Pancreas (tissue), 10 donors: Measurements from ENCODE around the gene CDH11. TPM values are rescaled to one million over a fixed set of nuclear protein-coding genes. Genes with fewer than 3 reads are reported as not detected.

Experiments
- ATAC-seq, 4 donors: fragments of 200-7000 bp; cut with Tn5 transposase; one replicate each; pipeline versions ENCODE4 v1.8.0 to v1.9.1; 2020; ENCODE audit warnings: mild to moderate bottlenecking in 4 of 4, moderate library complexity in 4 of 4
- DNase-seq, 6 donors: peaks; one replicate each; pipeline ENCODE4 v3.0.0-alpha.2; 2020
- FAIRE-seq: peaks from 2 replicates; lab custom pipeline; 2012; peaks lifted over from hg19 to GRCh38; lab: Jason Lieb, UNC
- H3K27ac ChIP-seq, 4 donors: fragments of 200-600 bp; sonication (generic); 1 replicate in 3 of 4; 2 replicates in 1 of 4; pipeline versions ENCODE4 v1.5.0 to v1.8.0; 2020
- H3K27me3 ChIP-seq, 4 donors: fragments of 200-600 bp; one replicate each; pipeline ENCODE4 v1.8.0; 2021
- H3K36me3 ChIP-seq, 3 donors: fragments of 200-600 bp; sonication (generic) in 1 of 3; one replicate each; pipeline versions ENCODE4 v1.5.0 to v1.8.0; 2020 to 2021
- H3K4me1 ChIP-seq, 3 donors: fragments of 200-600 bp; one replicate each; pipeline ENCODE4 v1.8.0; 2021
- H3K4me3 ChIP-seq, 4 donors: fragments of 200-600 bp; sonication (generic) in 2 of 4; one replicate each; pipeline versions ENCODE4 v1.5.0 to v1.8.0; 2020 to 2021
- H3K9me3 ChIP-seq, 4 donors: fragments of 200-600 bp; one replicate each; pipeline ENCODE4 v1.8.0; 2021
- WGBS, 2 donors: extraction: QIAGEN DNeasy Blood & Tissue Kit; methylation state at CpG; one replicate each; pipeline ENCODE4 v1.1.7; 2013; 5-methylcytosine and 5-hydroxymethylcytosine counted together
- intact Hi-C, 3 donors: fragments of 100-400 bp; cut with DNase I; formaldehyde crosslinking; loops; one replicate each; pipeline versions ENCODE4 v1.11.1 to v1.14.2; 2022
- polyA plus RNA-seq, 2 donors: library from polyadenylated mRNA; stranded (reverse); fragments of 200-250 nt; gene quantifications; one replicate each; pipeline ENCODE4 v1.2.3, GENCODE V29; 2013
- total RNA-seq, 6 donors: library from RNA; stranded (reverse); fragmentation: NEBNext Ultra II Directional in 4 of 6; extraction: Animal tissue kit (Norgen Biotek cat#: 25700) in 4 of 6; gene quantifications; one replicate each; pipeline versions ENCODE4 v1.2.1 to v1.2.4, GENCODE V29; 2021 to 2023
- TF ChIP-seq, protein P1 (sequence below), 4 donors: fragments of 200-600 bp; sonication (generic) in 3 of 4; IDR thresholded peaks; one replicate each; pipeline versions ENCODE4 v1.5.0 to v1.8.0; 2021; ENCODE audit warnings: antibody characterized with exemption in 4 of 4
- donor health status: healthy with polysubstance abuse.
- donor health status: DM: no; HTN: no; CAD: no; lungs with moderate emphysema.
- donor health status: DM: no; HTN: no; CAD: no.
- donor health status: control.
- donor health status: control.
- donor health status: Bipolar disorder and iron deficiency.
- donor health status: DM: yes; HTN: yes; CAD: no.
- donor health status: DM: no; HTN: no; CAD: no.
- donor health status: DM: no; HTN: no; CAD: no.
- donor health status: DM: yes; HTN: yes; CAD: no.

The CDH11 gene
- total and polyA plus RNA-seq, 8 donors: 0.38 to 49.6 (median 1.8) TPM

DNA sequence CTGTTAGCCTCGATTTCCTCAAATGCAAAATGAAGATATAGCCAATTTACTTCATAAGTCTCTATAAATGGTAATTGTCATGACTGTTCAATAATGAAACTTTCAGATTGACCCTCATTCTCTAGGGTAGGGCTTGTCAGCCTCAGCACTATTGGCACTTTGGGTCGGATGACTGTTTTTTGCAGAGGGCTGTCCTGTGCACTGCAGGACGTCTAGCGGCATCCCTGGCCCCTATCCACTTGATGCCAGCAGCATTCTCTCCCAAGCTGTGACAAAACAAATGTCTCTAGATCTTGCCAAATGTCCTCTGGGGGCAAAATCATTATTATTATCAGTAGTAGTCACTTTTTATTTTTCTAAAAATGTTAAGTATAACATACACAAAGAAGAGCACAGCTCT, 24.6 kb downstream of the CDH11 start:
- no peak for FAIRE-seq
- TF ChIP-seq, protein P1, sequence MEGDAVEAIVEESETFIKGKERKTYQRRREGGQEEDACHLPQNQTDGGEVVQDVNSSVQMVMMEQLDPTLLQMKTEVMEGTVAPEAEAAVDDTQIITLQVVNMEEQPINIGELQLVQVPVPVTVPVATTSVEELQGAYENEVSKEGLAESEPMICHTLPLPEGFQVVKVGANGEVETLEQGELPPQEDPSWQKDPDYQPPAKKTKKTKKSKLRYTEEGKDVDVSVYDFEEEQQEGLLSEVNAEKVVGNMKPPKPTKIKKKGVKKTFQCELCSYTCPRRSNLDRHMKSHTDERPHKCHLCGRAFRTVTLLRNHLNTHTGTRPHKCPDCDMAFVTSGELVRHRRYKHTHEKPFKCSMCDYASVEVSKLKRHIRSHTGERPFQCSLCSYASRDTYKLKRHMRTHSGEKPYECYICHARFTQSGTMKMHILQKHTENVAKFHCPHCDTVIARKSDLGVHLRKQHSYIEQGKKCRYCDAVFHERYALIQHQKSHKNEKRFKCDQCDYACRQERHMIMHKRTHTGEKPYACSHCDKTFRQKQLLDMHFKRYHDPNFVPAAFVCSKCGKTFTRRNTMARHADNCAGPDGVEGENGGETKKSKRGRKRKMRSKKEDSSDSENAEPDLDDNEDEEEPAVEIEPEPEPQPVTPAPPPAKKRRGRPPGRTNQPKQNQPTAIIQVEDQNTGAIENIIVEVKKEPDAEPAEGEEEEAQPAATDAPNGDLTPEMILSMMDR (IDR thresholded peaks at IDR 0.05): no peak
- intact Hi-C loops: no loop called here

DNA sequence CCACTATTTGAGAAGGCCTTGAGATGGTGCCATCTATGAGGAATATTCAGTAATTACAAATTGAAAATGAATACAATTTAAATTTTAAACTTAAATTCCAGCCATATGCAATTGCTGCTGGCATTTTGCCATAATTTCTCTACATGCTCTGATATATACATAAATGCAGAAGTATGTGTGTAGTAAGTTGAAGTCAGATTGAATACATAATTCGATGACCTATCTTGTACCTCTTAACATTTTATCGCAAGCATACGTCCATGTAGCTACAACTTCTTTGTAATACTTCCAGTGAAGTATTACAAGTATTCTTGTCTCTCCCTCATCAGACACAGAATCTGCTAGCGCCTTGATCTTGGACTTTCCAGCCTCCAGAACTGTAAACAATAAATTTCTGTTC, 26.0 kb downstream of the CDH11 start:
- H3K9me3 ChIP-seq: no peaks in the 10 kb centered on the region
- TF ChIP-seq, protein P1 (IDR thresholded peaks at IDR 0.05): no peak
- no peak for DNase-seq
- H3K36me3 ChIP-seq: no peaks in the 10 kb centered on the region
- no peak for FAIRE-seq
- ATAC-seq: no peak
- intact Hi-C loops: no loop called here
- no peaks in the 10 kb centered on the region for H3K4me1 ChIP-seq
- 62 to 66% methylated on average over 4 of the region's 4 CpGs for WGBS, 2 donors
- no peak overlapping the region for H3K27ac ChIP-seq
- no peak overlapping the region for H3K4me3 ChIP-seq
- no peaks in the 10 kb centered on the region for H3K27me3 ChIP-seq

More for the DNA sequence above, 24.6 kb downstream of the CDH11 start:
- no peaks in the 10 kb centered on the region for H3K27me3 ChIP-seq
- 60% methylated on average over 4 of the region's 4 CpGs for WGBS, 2 donors
- H3K36me3 ChIP-seq: no peaks in the 10 kb centered on the region
- H3K4me1 ChIP-seq: no peaks in the 10 kb centered on the region
- ATAC-seq: no peak
- no peak overlapping the region for H3K4me3 ChIP-seq
- no peak for DNase-seq
- no peak overlapping the region for H3K27ac ChIP-seq
- no peaks in the 10 kb centered on the region for H3K9me3 ChIP-seq

DNA sequence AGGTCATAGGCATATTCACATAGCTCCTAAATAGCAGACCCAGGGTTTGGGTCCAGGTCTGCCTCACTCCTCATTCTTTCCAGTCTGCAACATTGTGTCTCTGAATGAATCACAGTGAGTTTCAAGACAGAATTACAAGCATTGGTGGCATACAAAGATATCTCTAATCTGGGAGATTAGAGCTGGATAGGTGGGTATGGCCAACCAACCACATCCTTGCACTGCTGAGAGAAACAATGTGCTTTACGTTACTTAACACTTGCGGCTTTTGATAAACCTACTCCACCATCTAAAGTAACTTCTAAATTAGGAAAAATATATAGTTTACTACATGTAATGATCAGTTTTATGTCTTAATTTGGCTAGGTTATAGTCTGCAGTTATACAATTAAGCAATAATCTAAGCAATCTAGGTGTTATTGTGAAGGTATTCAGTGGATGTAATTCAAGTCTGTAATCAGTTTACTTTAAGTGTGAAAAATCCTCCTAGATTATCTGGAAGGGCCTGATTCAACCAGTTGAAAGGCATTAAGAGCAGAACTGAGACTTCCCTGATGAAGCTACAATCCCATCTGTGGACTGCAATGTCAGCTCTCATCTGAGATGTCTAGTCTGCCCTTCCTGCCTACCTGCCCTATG, 26.7 kb downstream of the CDH11 start:
- Histone ChIP-seq H3K36me3 (no peaks in the 10 kb centered on the region), H3K4me3 (no peak overlapping the region), H3K4me1 (no peaks in the 10 kb centered on the region), H3K9me3 (no peaks in the 10 kb centered on the region), H3K27me3 (no peaks in the 10 kb centered on the region), H3K27ac (no peak overlapping the region)
- no peak for ATAC-seq
- TF ChIP-seq, protein P1 (IDR thresholded peaks at IDR 0.05): no peak
- intact Hi-C loops: no loop called here
- 95 to 97% methylated on average over 2 of the region's 2 CpGs for WGBS, 2 donors
- DNase-seq: no peak
- no peak for FAIRE-seq

DNA sequence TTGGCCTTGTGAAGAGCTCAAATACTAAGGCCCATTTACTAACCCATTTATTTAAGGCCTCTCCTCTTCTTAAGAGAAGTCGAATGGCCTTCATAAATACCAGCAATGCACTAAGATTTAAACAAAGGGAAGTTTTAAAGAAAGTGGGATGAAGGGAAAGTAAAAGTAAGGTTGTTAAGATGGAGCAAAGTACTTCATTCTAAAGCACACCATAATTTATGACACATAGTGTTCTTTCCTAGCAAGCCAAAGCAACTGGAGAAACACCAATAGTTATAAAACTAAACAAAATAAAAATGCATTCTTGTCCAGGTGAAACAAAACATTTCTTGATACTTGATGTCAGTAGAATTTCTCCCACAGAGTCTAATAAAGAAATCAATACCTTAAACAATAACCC, 27.9 kb downstream of the CDH11 start:
- no peaks in the 10 kb centered on the region for H3K4me1 ChIP-seq
- no peak for DNase-seq
- TF ChIP-seq, protein P1 (IDR thresholded peaks at IDR 0.05): no peak
- no peaks in the 10 kb centered on the region for H3K9me3 ChIP-seq
- H3K27me3 ChIP-seq: no peaks in the 10 kb centered on the region
- H3K36me3 ChIP-seq: no peaks in the 10 kb centered on the region
- WGBS, 2 donors: 52 to 53% methylated on average over 1 of the region's 1 CpG
- intact Hi-C loops: no loop called here
- no peak overlapping the region for H3K27ac ChIP-seq
- no peak for FAIRE-seq
- no peak overlapping the region for H3K4me3 ChIP-seq
- no peak for ATAC-seq

DNA sequence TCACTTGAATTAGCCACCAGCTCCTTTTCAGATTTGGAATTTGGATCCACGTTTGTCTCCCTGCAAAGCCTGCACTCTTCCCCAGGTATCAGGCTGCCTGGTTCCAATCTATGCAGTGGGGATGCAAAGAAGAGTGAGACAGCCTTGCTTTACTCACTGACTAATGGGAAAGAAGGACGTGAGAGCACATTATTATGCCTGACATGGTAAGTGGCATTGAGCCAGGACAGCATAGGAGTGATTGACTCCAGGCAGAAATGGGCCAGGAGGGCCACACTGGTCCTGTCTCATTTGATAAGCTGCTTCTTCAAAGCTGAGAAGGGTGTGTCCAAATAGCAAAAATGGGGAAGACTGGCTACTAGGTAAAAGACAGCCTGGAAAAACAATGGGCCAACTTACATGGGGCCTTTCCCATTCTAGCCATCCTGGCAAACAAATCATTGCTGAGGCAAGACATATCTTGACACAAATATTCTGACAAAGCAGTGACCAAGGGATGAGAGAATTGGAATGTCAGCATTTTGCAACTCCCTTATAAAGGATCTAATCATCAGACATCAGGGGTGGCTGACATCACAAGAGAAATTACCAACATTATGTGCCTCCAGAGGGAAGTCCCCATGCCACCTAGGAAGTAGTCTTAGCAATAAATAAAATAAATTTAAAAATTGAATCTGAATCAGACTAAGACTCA, 38.6 kb downstream of the CDH11 start:
- H3K27ac ChIP-seq: no peak overlapping the region
- no peak overlapping the region for H3K4me3 ChIP-seq
- intact Hi-C loops: no loop called here
- no peaks in the 10 kb centered on the region for H3K9me3 ChIP-seq
- TF ChIP-seq, protein P1 (IDR thresholded peaks at IDR 0.05): no peak
- no peaks in the 10 kb centered on the region for H3K36me3 ChIP-seq
- no peak for ATAC-seq
- FAIRE-seq: no peak
- H3K4me1 ChIP-seq: no peaks in the 10 kb centered on the region
- peaks cover 0 to 3% (median 0%) of the 10 kb centered on the region in 4 donors for H3K27me3 ChIP-seq
- WGBS, 2 donors: 23 to 42% methylated on average over 2 of the region's 2 CpGs
- no peak for DNase-seq
